GM12878 (cell line): ENCODE measurements around the gene HK3. TPM values are rescaled to one million over a fixed set of nuclear protein-coding genes. Genes with fewer than 3 reads are reported as not detected.

ENCODE experiments used
- ATAC-seq: fragments of 200-7000 bp; cut with Tn5 transposase; 3 replicates; pipeline ENCODE4 v1.9.1; 2020; ENCODE audit warnings: mild to moderate bottlenecking, moderate library complexity
- BruUV-seq: library from RNA; stranded (reverse); fragments of 400-500 nt; replicated peaks from 2 replicates; lab custom pipeline; 2021; lab: Mats Ljungman, UMichigan
- CTCF ChIA-PET: fragments of 300-600 bp; sonication (Branson Sonifier 250); formaldehyde crosslinking; extraction: SDS; loops from one replicate; lab custom pipeline; 2021; ENCODE audit warnings: inconsistent platforms; lab: Yijun Ruan, JAX
- POLR2A ChIA-PET: fragments of 350-600 bp; formaldehyde crosslinking; extraction: SDS; loops from one replicate; lab custom pipeline; 2021; ENCODE audit warnings: inconsistent platforms; lab: Charles Lee
- RAD21 ChIA-PET: fragments of 300-600 bp; sonication (Branson Sonifier 250); formaldehyde crosslinking; loops from one replicate; lab custom pipeline; 2023; ENCODE audit warnings: antibody characterized with exemption; ENCODE audit not compliant: unreplicated experiment; lab: Charles Lee
- SMC1A ChIA-PET: fragments of 300-600 bp; sonication (Branson Sonifier 250); formaldehyde crosslinking; loops from one replicate; lab custom pipeline; 2023; ENCODE audit not compliant: unreplicated experiment, uncharacterized antibody; lab: Charles Lee
- DNase-seq: peaks from one replicate; pipeline ENCODE4 v3.0.0-alpha.2; 2011; ENCODE audit warnings: low read depth, low spot score
- FAIRE-seq: peaks from 3 replicates; lab custom pipeline; 2011; peaks lifted over from hg19 to GRCh38; lab: Jason Lieb, UNC
- H2AFZ ChIP-seq: 2 replicates; pipeline ENCODE4 v1.6.0; 2011; ENCODE audit warnings: low read depth, low read length, control low read depth; ENCODE audit not compliant: control insufficient read depth
- H3K27ac ChIP-seq: 2 replicates; pipeline ENCODE4 v1.5.1; 2011; ENCODE audit warnings: control low read depth; ENCODE audit not compliant: control insufficient read depth, insufficient read depth
- H3K27me3 ChIP-seq, 2 experiments: replicated peaks in 1 of 2; 2 replicates each; pipeline versions ENCODE4 v1.6.0 to v1.6.1; 2011; ENCODE audit warnings: low read length in 1 of 2; ENCODE audit not compliant: control insufficient read depth in 2 of 2, insufficient read depth in 2 of 2
- H3K36me3 ChIP-seq, 2 experiments: 2 replicates each; pipeline ENCODE4 v1.5.1; 2011; ENCODE audit warnings: low read length in 1 of 2; ENCODE audit not compliant: control insufficient read depth in 2 of 2, insufficient read depth in 2 of 2
- H3K4me1 ChIP-seq: 2 replicates; pipeline ENCODE4 v1.6.1; 2011; ENCODE audit warnings: mild to moderate bottlenecking, low read length, moderate library complexity, mixed read lengths; ENCODE audit not compliant: control insufficient read depth, insufficient read depth
- H3K4me2 ChIP-seq: 2 replicates; pipeline ENCODE4 v1.6.0; 2011; ENCODE audit warnings: control low read depth; ENCODE audit not compliant: control insufficient read depth, insufficient read depth
- H3K4me3 ChIP-seq: fragments of 200-600 bp; sonication (generic); 2 replicates; pipeline ENCODE4 v1.5.1; 2016
- H3K79me2 ChIP-seq: 2 replicates; pipeline ENCODE4 v1.6.0; 2011; ENCODE audit warnings: low read length; ENCODE audit not compliant: control insufficient read depth, insufficient read depth
- H3K9ac ChIP-seq: 2 replicates; pipeline ENCODE4 v1.8.0; 2011; ENCODE audit warnings: low read length, control low read depth, mixed read lengths; ENCODE audit not compliant: control insufficient read depth, insufficient read depth
- H3K9me3 ChIP-seq: replicated peaks from 3 replicates; pipeline ENCODE4 v1.5.1; 2011; ENCODE audit warnings: mild to moderate bottlenecking, low read length; ENCODE audit not compliant: control insufficient read depth, insufficient read depth
- H4K20me1 ChIP-seq: 2 replicates; pipeline ENCODE4 v1.6.0; 2011; ENCODE audit not compliant: control insufficient read depth, insufficient read depth
- CREB1 ChIP-seq: IDR thresholded peaks from 2 replicates; pipeline ENCODE4 v1.6.1; 2012; ENCODE audit warnings: low read depth, mild to moderate bottlenecking, inconsistent platforms
- EP300 ChIP-seq, 2 experiments: fragments of 150-350 bp in 1 of 2; IDR thresholded peaks; 2 replicates each; pipeline ENCODE4 v1.6.1; 2011 to 2012; ENCODE audit warnings: low read depth in 2 of 2, low read length in 2 of 2, borderline replicate concordance in 1 of 2, improper control_type of control experiment in 1 of 2, inconsistent platforms in 1 of 2; ENCODE audit not compliant: control insufficient read depth in 1 of 2
- KAT2A ChIP-seq: conservative IDR thresholded peaks from 2 replicates; pipeline ENCODE4 v1.6.1; 2011; ENCODE audit warnings: low read depth, low read length; ENCODE audit not compliant: control insufficient read depth
- NBN ChIP-seq: fragments of 450-650 bp; IDR thresholded peaks from 2 replicates; pipeline ENCODE4 v1.6.1; 2016
- NRF1 ChIP-seq: conservative IDR thresholded peaks from 2 replicates; pipeline ENCODE4 v1.6.1; 2011; ENCODE audit warnings: mild to moderate bottlenecking, low read depth, low read length, improper control_type of control experiment
- PAX5 ChIP-seq: IDR thresholded peaks from 2 replicates; pipeline ENCODE4 v1.6.1; 2011; ENCODE audit warnings: low read depth, low read length, borderline replicate concordance
- WRNIP1 ChIP-seq: IDR thresholded peaks from 2 replicates; pipeline ENCODE4 v1.6.1; 2011; ENCODE audit warnings: low read depth, low read length, improper control_type of control experiment, borderline replicate concordance
- WGBS: methylation state at CpG from one replicate; pipeline ENCODE4 v1.1.6; 2016; ENCODE audit warnings: low lambda C conversion rate; ENCODE audit not compliant: insufficient replicate concordance, insufficient coverage; ENCODE audit errors: missing lambda C conversion rate; 5-methylcytosine and 5-hydroxymethylcytosine counted together
- in situ Hi-C: fragments of 300-500 bp; cut with MboI; formaldehyde crosslinking; loops from 9 replicates; pipeline ENCODE4 v1.14.3; 2018; ENCODE audit warnings: mixed read lengths
- intact Hi-C: fragments of 100-400 bp; cut with micrococcal nuclease; formaldehyde crosslinking; loops from one replicate; pipeline ENCODE4 v1.14.2; 2022; ENCODE audit not compliant: unreplicated experiment
- polyA plus RNA-seq, 11 experiments: library from polyadenylated mRNA; depleted of rRNA in 4 of 11; unstranded in 6 of 11; stranded (reverse) in 5 of 11; fragments of >200 nt; fragmentation: Nextera tagmentation in 4 of 11; fragmentation: Illumina TruSeq in 1 of 11; extraction: Ambion mirVana in 4 of 11; extraction: Trizol in 1 of 11; gene quantifications; 1 replicate in 1 of 11; 2 replicates in 10 of 11; pipeline versions ENCODE4 v1.2.1 to v1.2.3, GENCODE V29; 2011 to 2016; ENCODE audit warnings: inconsistent platforms in 2 of 11, missing spikeins in 2 of 11, low read depth in 1 of 11
- total RNA-seq, 4 experiments: library from RNA; depleted of rRNA in 3 of 4; stranded (reverse); fragments of >200 nt in 3 of 4; fragmentation: Illumina TruSeq in 1 of 4; extraction: Trizol in 1 of 4; gene quantifications; 2 replicates each; pipeline versions ENCODE4 v1.2.1 to v1.2.3, GENCODE V29; 2013 to 2021

Gene HK3
- total and polyA plus RNA-seq, 10 of the 15 experiments (the other 5 are each of a cell fraction or from before 2014, with no cell fraction given): 0.13 to 1.3 (median 0.26) TPM; not detected in 4

DNA sequence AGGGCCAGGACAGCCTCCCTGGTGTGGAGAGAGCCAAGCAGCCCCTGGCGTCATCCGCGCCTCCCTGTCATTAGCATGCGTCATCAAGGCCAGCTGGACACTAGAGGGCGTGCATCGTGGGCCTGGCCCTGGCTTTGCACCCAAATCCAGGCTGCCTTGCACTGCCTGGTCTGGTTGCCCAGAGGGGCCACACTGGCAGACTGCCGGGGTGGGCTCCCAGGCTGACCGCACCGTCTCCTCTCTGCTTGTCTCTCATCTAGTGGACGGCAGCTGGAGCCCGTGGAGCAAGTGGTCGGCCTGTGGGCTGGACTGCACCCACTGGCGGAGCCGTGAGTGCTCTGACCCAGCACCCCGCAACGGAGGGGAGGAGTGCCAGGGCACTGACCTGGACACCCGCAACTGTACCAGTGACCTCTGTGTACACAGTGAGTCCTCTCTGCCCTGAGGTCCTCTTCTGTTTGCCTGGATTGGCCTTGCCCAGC, 29.0 kb downstream of the HK3 start:
- no peak for TF ChIP-seq PAX5
- Histone ChIP-seq H3K79me2 (no peaks in the 10 kb centered on the region), H3K9ac (no peak overlapping the region), H3K36me3 (no peaks in the 10 kb centered on the region), H2AFZ (no peak overlapping the region), H3K4me1 (no peaks in the 10 kb centered on the region), H4K20me1 (no peaks in the 10 kb centered on the region), H3K4me2 (no peak overlapping the region), H3K4me3 (no peak overlapping the region), H3K9me3 (no peaks in the 10 kb centered on the region; the same call in 2 of the 3 replicates), H3K27me3 (no peaks in the 10 kb centered on the region; a peak in 2 of 4 replicates), H3K27ac (no peak overlapping the region)
- SMC1A ChIA-PET: no interaction called here
- in situ Hi-C loops: no loop called here
- intact Hi-C loops: no loop called here
- POLR2A ChIA-PET: no interaction called here
- CTCF ChIA-PET: no interaction called here
- RAD21 ChIA-PET: no interaction called here
- WGBS: 86% methylated on average over 16 of the region's 17 CpGs
- no TSS peak for BruUV-seq
- FAIRE-seq (no peak), ATAC-seq (no peak), DNase-seq (no peak)

DNA sequence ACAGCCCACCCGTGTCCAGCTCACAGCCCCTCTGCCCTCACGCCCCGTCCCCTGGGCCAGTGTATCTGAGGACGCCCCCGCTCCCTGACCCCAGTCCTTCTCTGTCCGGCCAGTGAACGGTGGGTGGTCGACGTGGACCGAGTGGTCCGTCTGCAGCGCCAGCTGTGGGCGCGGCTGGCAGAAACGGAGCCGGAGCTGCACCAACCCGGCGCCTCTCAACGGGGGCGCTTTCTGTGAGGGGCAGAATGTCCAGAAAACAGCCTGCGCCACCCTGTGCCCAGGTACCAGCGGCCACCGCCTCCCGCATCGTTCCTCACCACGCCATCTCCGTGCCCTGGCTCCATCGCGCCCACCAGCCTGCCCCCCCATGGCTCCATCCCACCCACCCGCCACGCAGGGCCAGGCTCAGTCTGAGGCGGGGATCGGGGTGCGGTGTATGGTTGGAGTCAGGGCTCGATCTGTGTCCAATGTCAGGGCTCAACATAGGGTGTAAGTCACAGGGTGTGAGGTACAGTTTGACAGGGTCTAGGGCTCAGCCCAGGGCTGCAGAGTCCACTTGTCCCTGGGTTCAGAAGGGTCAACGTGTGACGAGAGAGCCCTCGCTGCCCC, 29.5 kb downstream of the HK3 start:
- SMC1A ChIA-PET: no interaction called here
- no TSS peak for BruUV-seq
- in situ Hi-C loops: no loop called here
- Histone ChIP-seq H3K36me3 (no peaks in the 10 kb centered on the region), H3K9me3 (no peaks in the 10 kb centered on the region; the same call in 2 of the 3 replicates), H3K4me1 (no peaks in the 10 kb centered on the region), H3K4me2 (no peak overlapping the region), H3K27me3 (peaks cover 0 to 2% of the 10 kb centered on the region in 2 experiments; a peak in 2 of 4 replicates), H3K9ac (no peak overlapping the region), H3K27ac (no peak overlapping the region), H2AFZ (no peak overlapping the region), H3K79me2 (no peaks in the 10 kb centered on the region), H3K4me3 (no peak overlapping the region), H4K20me1 (no peaks in the 10 kb centered on the region)
- intact Hi-C loops: no loop called here
- RAD21 ChIA-PET: no interaction called here
- CTCF ChIA-PET: no interaction called here
- TF ChIP-seq WRNIP1: no peak
- TF ChIP-seq EP300 (IDR thresholded peaks at IDR 0.05; ENCODE audit: borderline replicate concordance in 1 of 2, control insufficient read depth in 1 of 2, low read depth in 2 of 2, low read length in 2 of 2): no peak
- no peak for TF ChIP-seq CREB1
- no peak for TF ChIP-seq KAT2A
- no peak for TF ChIP-seq NBN
- TF ChIP-seq NRF1: no peak
- POLR2A ChIA-PET: no interaction called here
- ATAC-seq (no peak), FAIRE-seq (no peak), DNase-seq (no peak)
- 72% methylated on average over 35 of the region's 38 CpGs for WGBS
